CD4-positive, alpha-beta memory T cell (primary cell): ENCODE results near the gene CDH13. TPM values are rescaled to one million over a fixed set of nuclear protein-coding genes. Genes with fewer than 3 reads are reported as not detected.

Experiments
- CTCF ChIA-PET: fragments of 350-600 bp; sonication (Branson Sonifier 250); formaldehyde crosslinking; loops from one replicate; lab custom pipeline; 2021; ENCODE audit warnings: inconsistent platforms; ENCODE audit not compliant: partially characterized antibody; lab: Charles Lee
- POLR2A ChIA-PET: fragments of 350-600 bp; sonication (Branson Sonifier 250); formaldehyde crosslinking; loops from one replicate; lab custom pipeline; 2021; ENCODE audit not compliant: partially characterized antibody; lab: Charles Lee
- DNase-seq, 5 donors: peaks; one replicate each; pipeline versions ENCODE4 v3.0.0 to v3.0.0-alpha.2; 2020 to 2022; ENCODE audit warnings: mixed read lengths in 1 of 5
- H3K27ac ChIP-seq: one replicate; pipeline ENCODE4 v1.7.0; 2013; ENCODE audit warnings: low read depth, low read length
- H3K27me3 ChIP-seq: 2 replicates; pipeline ENCODE4 v1.7.0; 2013; ENCODE audit warnings: mild to moderate bottlenecking, low read length, moderate library complexity; ENCODE audit not compliant: insufficient read depth
- H3K36me3 ChIP-seq: 2 replicates; pipeline ENCODE4 v1.7.0; 2013; ENCODE audit warnings: mild to moderate bottlenecking, low read length, moderate library complexity; ENCODE audit not compliant: insufficient read depth
- H3K4me1 ChIP-seq: 2 replicates; pipeline ENCODE4 v1.7.0; 2013; ENCODE audit warnings: mild to moderate bottlenecking, low read length, moderate library complexity; ENCODE audit not compliant: insufficient read depth
- H3K4me3 ChIP-seq, 2 donors: one replicate each; pipeline ENCODE4 v1.7.0; 2013; ENCODE audit warnings: low read length in 2 of 2, mild to moderate bottlenecking in 1 of 2
- H3K9me3 ChIP-seq, 2 donors: one replicate each; pipeline ENCODE4 v1.7.0; 2013; ENCODE audit warnings: low read length in 2 of 2, control low read depth in 1 of 2; ENCODE audit not compliant: control insufficient read depth in 1 of 2
- H3K27ac Mint-ChIP-seq, 7 donors: one replicate each; pipeline ENCODE4 v1.8.0; 2020 to 2021; ENCODE audit warnings: mixed read lengths in 7 of 7, mild to moderate bottlenecking in 6 of 7, inconsistent platforms in 3 of 7, moderate library complexity in 3 of 7
- H3K27me3 Mint-ChIP-seq, 2 donors: one replicate each; pipeline ENCODE4 v1.8.0; 2020 to 2021; ENCODE audit warnings: mixed read lengths in 2 of 2
- H3K36me3 Mint-ChIP-seq, 2 donors: one replicate each; pipeline ENCODE4 v1.8.0; 2020 to 2021; ENCODE audit warnings: mixed read lengths in 2 of 2, inconsistent platforms in 1 of 2, mild to moderate bottlenecking in 1 of 2
- H3K4me1 Mint-ChIP-seq, 4 donors: one replicate each; pipeline ENCODE4 v1.8.0; 2020 to 2021; ENCODE audit warnings: mixed read lengths in 4 of 4, mild to moderate bottlenecking in 1 of 4
- H3K4me3 Mint-ChIP-seq, 8 donors: one replicate each; pipeline ENCODE4 v1.8.0; 2020 to 2021; ENCODE audit warnings: mixed read lengths in 8 of 8, mild to moderate bottlenecking in 7 of 8, moderate library complexity in 6 of 8, inconsistent platforms in 3 of 8
- H3K9me3 Mint-ChIP-seq, 8 donors: one replicate each; pipeline ENCODE4 v1.8.0; 2020 to 2021; ENCODE audit warnings: mixed read lengths in 8 of 8, mild to moderate bottlenecking in 5 of 8, inconsistent platforms in 3 of 8, moderate library complexity in 1 of 8
- intact Hi-C: fragments of 100-400 bp; cut with micrococcal nuclease; formaldehyde crosslinking; loops from one replicate; pipeline ENCODE4 v1.15.1; 2023
- polyA plus RNA-seq, 2 donors: library from polyadenylated mRNA; unstranded; fragments of 300-500 nt; fragmentation: Illumina TruSeq; gene quantifications; one replicate each; pipeline ENCODE4 v1.2.3, GENCODE V29; 2021
- total RNA-seq, 2 experiments: library from RNA; stranded (reverse); gene quantifications; one replicate each; pipeline ENCODE4 v1.2.3, GENCODE V29; 2021

The CDH13 gene
- total and polyA plus RNA-seq, 4 experiments from 2014 or later: not detected

DNA sequence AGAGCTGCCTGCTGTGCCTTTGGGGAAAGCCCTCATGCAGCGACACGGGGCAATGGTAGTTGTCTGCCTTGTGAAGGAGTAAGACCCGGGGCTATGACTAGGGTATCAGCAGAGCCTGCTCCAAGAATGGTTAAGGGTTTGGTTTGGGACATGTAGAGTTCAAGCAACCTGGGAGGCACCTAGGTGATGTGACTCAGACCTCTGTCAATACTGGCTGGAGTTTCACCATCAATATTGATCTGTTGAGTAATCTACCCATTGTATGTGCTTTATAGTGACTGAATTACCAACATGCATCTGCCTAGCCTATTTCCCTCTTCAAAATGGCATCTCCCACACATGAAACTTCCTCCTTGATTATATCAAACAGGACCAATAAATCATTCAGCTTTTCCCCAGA, 782.6 kb downstream of the CDH13 start:
- Histone ChIP-seq H3K9me3 (no peaks in the 10 kb centered on the region), H3K27me3 (no peaks in the 10 kb centered on the region), H3K4me3 (no peak overlapping the region), H3K36me3 (no peaks in the 10 kb centered on the region), H3K27ac (no peak overlapping the region), H3K4me1 (no peaks in the 10 kb centered on the region)
- CTCF ChIA-PET: no interaction called here
- Mint-ChIP-seq H3K4me3 (no peak overlapping the region), H3K9me3 (peaks cover 0 to 10% (median 1%) of the 10 kb centered on the region in 8 donors), H3K27ac (no peak overlapping the region), H3K27me3 (no peaks in the 10 kb centered on the region), H3K36me3 (no peaks in the 10 kb centered on the region), H3K4me1 (no peaks in the 10 kb centered on the region)
- intact Hi-C loops: no loop called here
- POLR2A ChIA-PET: no interaction called here
- DNase-seq: no peak

DNA sequence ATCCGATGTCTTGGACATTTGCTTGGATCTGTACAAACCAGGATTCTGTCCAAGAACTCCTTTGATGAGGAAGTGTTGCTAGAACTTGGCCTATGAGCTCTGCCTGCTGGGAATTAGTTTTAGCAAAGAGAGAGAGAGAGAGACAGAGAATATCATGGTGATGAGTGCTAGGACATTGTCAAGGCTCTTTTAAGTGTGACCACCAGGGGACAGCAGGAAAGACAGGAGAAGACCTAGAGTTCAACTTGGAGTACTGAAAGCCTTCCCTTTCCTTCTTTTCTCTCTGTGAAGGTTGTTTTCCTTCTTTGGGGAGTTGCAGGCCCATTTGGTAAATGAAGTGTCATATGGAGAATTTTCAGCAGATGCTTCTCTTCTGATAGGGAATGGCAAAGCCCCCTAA, 791.8 kb downstream of the CDH13 start:
- H3K27ac Mint-ChIP-seq: no peak overlapping the region
- Histone ChIP-seq H3K4me1 (no peaks in the 10 kb centered on the region), H3K27ac (no peak overlapping the region), H3K27me3 (no peaks in the 10 kb centered on the region), H3K9me3 (no peaks in the 10 kb centered on the region), H3K4me3 (no peak overlapping the region), H3K36me3 (no peaks in the 10 kb centered on the region)
- no peak overlapping the region for H3K4me3 Mint-ChIP-seq
- H3K4me1 Mint-ChIP-seq: no peaks in the 10 kb centered on the region
- CTCF ChIA-PET: interaction anchor here (1.8 kb wide), 1 partner anchor 16 kb away, joined by 4 read pairs; no protein-coding TSS in a partner anchor
- no peaks in the 10 kb centered on the region for H3K36me3 Mint-ChIP-seq
- H3K9me3 Mint-ChIP-seq: peaks cover 0 to 5% (median under 1%) of the 10 kb centered on the region in 8 donors
- POLR2A ChIA-PET: no interaction called here
- intact Hi-C loops: no loop called here
- peaks cover 0 to 1% of the 10 kb centered on the region in 2 donors for H3K27me3 Mint-ChIP-seq
- DNase-seq: no peak

DNA sequence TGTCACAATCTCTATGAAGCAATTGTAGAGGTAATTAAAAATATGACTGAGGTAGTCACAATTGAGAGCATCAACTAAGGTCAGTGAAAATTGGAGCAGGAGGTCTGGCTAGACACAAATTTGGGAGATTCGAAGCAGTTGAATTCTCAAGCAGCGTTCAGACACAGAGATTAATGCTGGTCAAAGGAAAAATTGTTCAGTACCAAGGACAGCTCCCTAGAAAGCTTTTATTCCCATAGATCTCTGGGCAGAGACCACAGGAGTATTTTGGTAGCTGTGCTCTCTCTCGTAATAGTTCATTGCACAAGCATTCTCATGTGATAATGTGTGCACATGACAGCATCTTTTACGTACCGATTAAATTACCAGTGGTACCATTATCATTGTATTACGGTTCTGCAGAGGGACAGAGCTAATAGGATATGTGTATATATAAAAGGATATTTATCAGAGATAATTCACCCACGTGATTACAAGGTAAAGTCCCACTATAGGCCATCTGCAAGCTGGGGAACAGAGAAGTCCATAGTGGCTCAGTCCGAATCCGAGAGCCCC, 793.5 kb downstream of the CDH13 start:
- Mint-ChIP-seq H3K27me3 (peaks cover 0 to under 1% of the 10 kb centered on the region in 2 donors), H3K36me3 (no peaks in the 10 kb centered on the region), H3K4me3 (no peak overlapping the region), H3K27ac (no peak overlapping the region), H3K4me1 (no peaks in the 10 kb centered on the region), H3K9me3 (peaks cover 0 to 5% (median under 1%) of the 10 kb centered on the region in 8 donors)
- H3K27ac ChIP-seq: no peak overlapping the region
- CTCF ChIA-PET: interaction anchor here (0.6 kb wide), 1 partner anchor 26 kb away, joined by 3 read pairs; no protein-coding TSS in a partner anchor
- H3K4me3 ChIP-seq: no peak overlapping the region
- POLR2A ChIA-PET: no interaction called here
- no peaks in the 10 kb centered on the region for H3K4me1 ChIP-seq
- H3K27me3 ChIP-seq: no peaks in the 10 kb centered on the region
- intact Hi-C loops: no loop called here
- H3K36me3 ChIP-seq: no peaks in the 10 kb centered on the region
- H3K9me3 ChIP-seq: no peaks in the 10 kb centered on the region
- no peak for DNase-seq

DNA sequence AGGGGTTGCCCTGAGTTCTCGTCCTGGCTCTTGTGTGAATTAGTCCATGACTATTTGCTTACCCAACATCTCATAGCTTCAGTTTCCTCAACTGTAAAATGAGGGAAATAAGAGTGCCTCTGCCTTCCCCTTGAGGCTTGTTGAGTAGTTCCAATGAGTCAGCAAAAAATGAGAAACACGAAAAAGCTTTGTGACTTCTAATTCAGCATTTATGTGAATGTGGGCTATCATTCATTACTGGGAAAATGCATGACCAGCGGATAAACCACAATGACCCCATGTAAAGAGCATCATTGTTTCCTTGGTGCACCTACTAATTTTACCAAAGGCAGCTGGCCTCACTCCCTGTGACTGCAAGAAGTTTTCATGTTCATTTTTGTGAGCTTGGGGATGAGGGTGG, 806.4 kb downstream of the CDH13 start:
- ChIA-PET POLR2A (no interaction called here), CTCF (no interaction called here)
- Mint-ChIP-seq H3K27ac (no peak overlapping the region), H3K4me1 (no peaks in the 10 kb centered on the region), H3K27me3 (no peaks in the 10 kb centered on the region), H3K4me3 (no peak overlapping the region), H3K9me3 (peaks cover 0 to 10% (median 4%) of the 10 kb centered on the region in 8 donors), H3K36me3 (no peaks in the 10 kb centered on the region)
- intact Hi-C loops: no loop called here
- Histone ChIP-seq H3K27me3 (no peaks in the 10 kb centered on the region), H3K4me3 (no peak overlapping the region), H3K4me1 (no peaks in the 10 kb centered on the region), H3K9me3 (no peaks in the 10 kb centered on the region), H3K27ac (no peak overlapping the region), H3K36me3 (no peaks in the 10 kb centered on the region)
- DNase-seq: no peak

DNA sequence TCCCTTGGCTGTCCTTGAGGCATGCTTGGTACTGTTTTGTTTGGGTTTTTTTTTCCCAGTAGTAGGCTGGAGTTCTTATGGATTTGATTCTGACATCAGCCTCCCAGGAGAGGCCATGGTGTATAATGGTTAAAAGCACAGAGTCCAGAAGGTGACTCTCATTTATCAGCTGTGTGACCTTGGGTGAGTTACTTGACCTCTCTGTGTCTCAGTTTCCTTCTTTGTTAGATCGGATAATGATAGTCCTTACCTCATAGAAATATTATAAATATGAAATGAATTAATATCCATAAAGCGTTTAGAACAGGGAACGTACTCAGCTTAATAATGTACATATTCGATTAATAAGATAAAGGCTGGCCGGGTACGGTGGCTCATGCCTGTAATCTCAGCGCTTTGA, 810.3 kb downstream of the CDH13 start:
- no peaks in the 10 kb centered on the region for H3K9me3 ChIP-seq
- DNase-seq: no peak
- Mint-ChIP-seq H3K4me3 (no peak overlapping the region), H3K27ac (no peak overlapping the region), H3K36me3 (no peaks in the 10 kb centered on the region), H3K4me1 (no peaks in the 10 kb centered on the region), H3K27me3 (no peaks in the 10 kb centered on the region), H3K9me3 (peaks cover 0 to 4% (median 0%) of the 10 kb centered on the region in 8 donors)
- CTCF ChIA-PET: interaction anchor here (1.6 kb wide), 1 partner anchor 10 kb away, joined by 5 read pairs; no protein-coding TSS in a partner anchor
- intact Hi-C loops: no loop called here
- no peak overlapping the region for H3K27ac ChIP-seq
- H3K4me3 ChIP-seq: no peak overlapping the region
- POLR2A ChIA-PET: no interaction called here
- H3K36me3 ChIP-seq: no peaks in the 10 kb centered on the region
- H3K27me3 ChIP-seq: no peaks in the 10 kb centered on the region
- H3K4me1 ChIP-seq: no peaks in the 10 kb centered on the region

DNA sequence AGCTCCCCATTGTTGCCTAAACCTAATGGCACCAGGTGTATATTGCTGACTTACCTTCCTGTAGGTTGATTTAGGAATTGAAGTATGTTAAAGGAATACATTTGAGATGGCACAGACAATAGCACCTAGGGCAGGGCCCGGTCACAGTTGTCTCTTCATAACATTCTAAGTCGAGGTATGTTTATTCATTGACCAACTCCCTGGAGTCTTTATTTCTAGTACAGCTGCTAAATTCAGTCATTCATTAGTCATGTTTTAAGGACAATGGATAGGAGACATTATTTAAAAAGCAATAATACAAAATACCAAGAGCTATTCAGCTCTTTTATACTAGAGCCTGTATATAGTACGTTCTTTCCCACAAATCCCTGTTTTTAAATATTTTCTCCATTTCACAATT, 811.6 kb downstream of the CDH13 start:
- no peaks in the 10 kb centered on the region for H3K27me3 Mint-ChIP-seq
- peaks cover 0 to 4% (median 0%) of the 10 kb centered on the region in 8 donors for H3K9me3 Mint-ChIP-seq
- Histone ChIP-seq H3K36me3 (no peaks in the 10 kb centered on the region), H3K4me1 (no peaks in the 10 kb centered on the region), H3K9me3 (no peaks in the 10 kb centered on the region), H3K27me3 (no peaks in the 10 kb centered on the region), H3K4me3 (no peak overlapping the region), H3K27ac (no peak overlapping the region)
- no peak for DNase-seq
- H3K36me3 Mint-ChIP-seq: no peaks in the 10 kb centered on the region
- H3K27ac Mint-ChIP-seq: no peak overlapping the region
- intact Hi-C loops: no loop called here
- H3K4me3 Mint-ChIP-seq: no peak overlapping the region
- H3K4me1 Mint-ChIP-seq: no peaks in the 10 kb centered on the region
- ChIA-PET CTCF (interaction anchor here (1.6 kb wide), 1 partner anchor 8 kb away, joined by 5 read pairs; no protein-coding TSS in a partner anchor), POLR2A (no interaction called here)

DNA sequence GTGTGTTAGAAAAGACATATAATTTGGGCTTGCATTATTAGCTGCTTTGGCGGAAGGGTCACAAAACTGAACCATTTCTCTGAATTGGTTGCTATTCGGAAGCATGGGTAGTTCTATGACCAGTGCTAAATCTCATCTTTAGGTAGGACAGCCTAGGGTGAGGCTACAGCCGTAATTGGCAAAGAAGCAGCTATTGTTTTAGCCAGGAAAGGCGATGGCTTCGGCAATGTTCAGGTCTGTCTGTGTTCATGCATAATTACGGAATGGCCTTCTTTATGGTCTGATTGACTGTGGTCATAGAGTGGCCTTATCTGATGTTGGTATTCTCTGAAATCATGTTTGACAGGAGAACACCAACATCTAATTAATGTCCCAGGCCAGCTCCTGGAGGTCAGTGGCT, 812.6 kb downstream of the CDH13 start:
- no peaks in the 10 kb centered on the region for H3K36me3 ChIP-seq
- no peaks in the 10 kb centered on the region for H3K36me3 Mint-ChIP-seq
- no peaks in the 10 kb centered on the region for H3K4me1 Mint-ChIP-seq
- CTCF ChIA-PET: no interaction called here
- H3K27me3 ChIP-seq: no peaks in the 10 kb centered on the region
- no peak overlapping the region for H3K27ac ChIP-seq
- no peaks in the 10 kb centered on the region for H3K4me1 ChIP-seq
- no peak for DNase-seq
- no peak overlapping the region for H3K4me3 Mint-ChIP-seq
- H3K9me3 ChIP-seq: no peaks in the 10 kb centered on the region
- POLR2A ChIA-PET: no interaction called here
- no peak overlapping the region for H3K27ac Mint-ChIP-seq
- intact Hi-C loops: no loop called here
- no peak overlapping the region for H3K4me3 ChIP-seq
- H3K9me3 Mint-ChIP-seq: peaks cover 0 to 4% (median 0%) of the 10 kb centered on the region in 8 donors
- no peaks in the 10 kb centered on the region for H3K27me3 Mint-ChIP-seq
